ENCODE measurements around the gene MYO5B.

Gene MYO5B

GRCh38 chr18:49917742-49918141, 277.2 kb downstream of the MYO5B start:
- TF ChIP-seq CTCF (IDR thresholded peaks at IDR 0.05): no peak
- TF ChIP-seq ZFX (IDR thresholded peaks at IDR 0.05; ENCODE audit: borderline replicate concordance): no peak
- no peak overlapping the region for H3K27ac ChIP-seq

- TF ChIP-seq CTCF (IDR thresholded peaks at IDR 0.05): no peak
- no peak for TF ChIP-seq ZFX (IDR thresholded peaks at IDR 0.05; ENCODE audit: borderline replicate concordance)
- H3K27ac ChIP-seq: no peak overlapping the region
Measured at GRCh38 chr18:49915352-49915751, 279.6 kb downstream of the MYO5B start.

DNA sequence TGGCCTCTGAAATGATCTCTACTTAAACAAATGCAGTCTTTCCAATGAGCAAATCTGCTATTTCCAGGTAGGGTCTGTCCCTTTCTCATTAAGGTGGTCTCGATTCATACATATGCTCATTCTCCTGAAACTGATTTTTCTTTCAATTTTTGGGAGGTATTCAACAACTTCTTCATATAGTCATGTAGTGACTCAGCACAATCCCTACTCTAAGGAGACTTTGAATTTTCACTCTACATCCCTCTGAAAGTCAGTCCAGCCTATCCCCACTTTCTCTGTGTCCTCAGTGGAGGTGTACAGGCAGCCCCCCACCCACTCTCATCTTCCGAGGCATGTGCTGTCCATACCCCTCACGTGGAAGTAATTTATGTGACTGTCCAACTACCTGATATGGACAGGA, 281.7 kb downstream of the MYO5B start:
- TF ChIP-seq ZFX (IDR thresholded peaks at IDR 0.05; ENCODE audit: borderline replicate concordance): no peak
- TF ChIP-seq CTCF (IDR thresholded peaks at IDR 0.05): no peak
- no peak overlapping the region for H3K27ac ChIP-seq

GRCh38 chr18:49911427-49911826, 283.5 kb downstream of the MYO5B start:
- H3K27ac ChIP-seq: no peak overlapping the region
- TF ChIP-seq CTCF (IDR thresholded peaks at IDR 0.05) (no peak), ZFX (IDR thresholded peaks at IDR 0.05; ENCODE audit: borderline replicate concordance) (no peak)

GRCh38 chr18:49910986-49911385, 284.0 kb downstream of the MYO5B start:
- H3K27ac ChIP-seq: no peak overlapping the region
- TF ChIP-seq CTCF (IDR thresholded peaks at IDR 0.05): no peak
- TF ChIP-seq ZFX (IDR thresholded peaks at IDR 0.05; ENCODE audit: borderline replicate concordance): no peak

GRCh38 chr18:49910019-49910418, 284.9 kb downstream of the MYO5B start:
- no peak overlapping the region for H3K27ac ChIP-seq
- no peak for TF ChIP-seq CTCF (IDR thresholded peaks at IDR 0.05)

DNA sequence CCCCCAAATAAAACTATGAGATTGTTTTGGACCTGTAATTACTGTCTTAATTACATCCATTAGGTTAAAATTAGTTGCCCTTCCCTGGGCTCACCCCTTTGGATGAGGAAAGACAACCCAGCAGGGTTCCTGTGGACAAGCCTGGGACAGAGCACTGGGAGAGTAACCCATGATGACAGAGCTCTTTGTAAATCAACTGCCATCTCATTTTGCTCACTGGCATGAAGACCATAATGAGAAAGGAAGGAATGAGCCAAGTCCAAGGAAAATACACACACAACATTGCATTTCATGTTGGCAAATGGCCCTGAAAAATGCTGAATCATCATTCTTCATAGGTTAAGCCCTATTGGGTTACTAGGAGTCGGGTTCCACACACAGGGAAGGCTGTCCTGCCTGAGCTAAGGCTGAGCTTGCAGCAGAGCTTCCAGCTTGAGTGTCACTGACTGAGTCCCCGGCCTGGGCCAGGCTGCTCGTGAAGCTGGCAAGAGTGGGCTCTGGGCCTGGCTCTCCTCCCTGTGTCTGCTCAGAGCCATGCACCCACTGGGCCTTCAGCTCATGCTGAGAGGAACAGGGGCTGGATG, 287.5 kb downstream of the MYO5B start:
- H3K27ac ChIP-seq: no peak overlapping the region
- TF ChIP-seq CTCF (IDR thresholded peaks at IDR 0.05): no peak
- no peak for TF ChIP-seq ZFX (IDR thresholded peaks at IDR 0.05; ENCODE audit: borderline replicate concordance)

Measured in 22Rv1 (cell line).